ENCODE measurements around the gene MAPK6. TPM values are rescaled to one million over a fixed set of nuclear protein-coding genes. Genes with fewer than 3 reads are reported as not detected.

MAPK6 gene
- total RNA-seq (10 to 100 TPM; 48.5 to 49.8 TPM), total RNA-seq (46.3 to 263 (median 73.9) reads per million in 172 experiments)
- polyA plus RNA-seq (2013, experiment 1 of 2) = 13.4 TPM
- 15.6 TPM for polyA plus RNA-seq (2013, experiment 2 of 2)

DNA sequence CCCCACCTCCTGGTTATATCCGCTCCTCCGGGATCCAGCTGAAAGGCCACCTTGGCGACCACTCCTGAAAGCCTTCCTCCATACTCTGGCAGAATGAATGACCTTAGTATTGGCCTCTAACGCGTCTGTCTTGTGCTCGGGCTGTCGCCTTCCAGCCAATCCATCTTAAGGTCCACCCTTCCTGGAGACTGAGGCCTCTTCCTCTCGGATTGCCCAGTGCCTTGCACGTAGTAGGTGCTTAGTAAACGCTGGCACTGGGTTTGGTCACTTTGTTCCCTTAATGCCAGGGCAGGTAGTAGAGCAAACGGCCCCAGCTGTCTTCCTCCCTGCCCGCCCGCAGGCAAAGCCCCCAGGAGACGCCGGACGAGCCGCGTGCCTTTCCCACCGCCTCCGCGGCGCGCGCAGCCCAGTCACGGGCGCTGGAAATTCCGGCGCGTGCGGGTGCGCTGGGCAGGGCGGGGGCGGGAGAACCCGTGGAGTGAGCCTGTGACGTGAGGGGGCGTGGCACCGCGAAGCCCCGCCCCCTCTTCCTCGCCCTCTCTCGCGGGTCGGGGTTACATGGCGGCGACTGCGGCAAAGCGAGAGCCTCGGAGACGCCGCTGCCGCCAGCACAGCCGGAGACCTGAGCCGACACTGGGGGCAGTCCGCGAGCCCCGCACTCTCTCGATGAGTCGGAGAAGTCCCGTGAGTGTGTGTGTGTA is at the start of gene MAPK6:
Gene MAPK6 (plus strand): TSS at position 527 of the 701 bp plus-strand sequence. CDS start 27,242 bp downstream, outside the sequence.
- ChIA-PET CTCF (interaction anchor here (2.0 kb wide), 1 partner anchor 60 kb away, joined by 5 read pairs; no protein-coding TSS in a partner anchor), POLR2A (interaction anchor here (1.2 to 2.0 kb wide), 2 partner anchors 27 to 161 kb away, joined by 11 to 12 read pairs; no protein-coding TSS in a partner anchor)
- Mint-ChIP-seq H3K27me3 (no peaks in the 10 kb centered on the region), H3K36me3 (ENCODE audit: low read depth) (peaks cover 11% of the 10 kb centered on the region), H3K9me3 (no peaks in the 10 kb centered on the region), H3K4me1 (ENCODE audit: low read depth) (peaks cover 34% of the 10 kb centered on the region), H3K4me3 (peak within 1 kb of the TSS; percentile 99), H3K27ac (peak within 1 kb of the TSS; percentile 97)
- Histone ChIP-seq H3K4me1 (ENCODE audit: insufficient read depth, low read length) (peaks cover 18% of the 10 kb centered on the region), H3K4me3 (ENCODE audit: low read length) (peak within 1 kb of the TSS; percentile 71), H3K27ac (ENCODE audit: low read depth in 1 of 2, low read length in 2 of 2) (peak within 1 kb of the TSS; percentile 79 to 87), H3K27me3 (ENCODE audit: control insufficient read depth in 1 of 2, insufficient read depth in 2 of 2, low read length in 2 of 2) (no peaks in the 10 kb centered on the region), H3K9me3 (ENCODE audit: control insufficient read depth in 1 of 2, insufficient read depth in 1 of 2, low read length in 2 of 2) (no peaks in the 10 kb centered on the region), H3K36me3 (ENCODE audit: insufficient read depth, low read length) (no peaks in the 10 kb centered on the region)
- intact Hi-C loops (cut with DNase I, micrococcal nuclease) = loop anchor here (2.0 to 5.0 kb wide), 3 partner anchors 26 to 158 kb away; no protein-coding TSS in a partner anchor
- peak; percentile 88 for ATAC-seq (ENCODE audit: poor library complexity)
- TF ChIP-seq, protein P1, sequence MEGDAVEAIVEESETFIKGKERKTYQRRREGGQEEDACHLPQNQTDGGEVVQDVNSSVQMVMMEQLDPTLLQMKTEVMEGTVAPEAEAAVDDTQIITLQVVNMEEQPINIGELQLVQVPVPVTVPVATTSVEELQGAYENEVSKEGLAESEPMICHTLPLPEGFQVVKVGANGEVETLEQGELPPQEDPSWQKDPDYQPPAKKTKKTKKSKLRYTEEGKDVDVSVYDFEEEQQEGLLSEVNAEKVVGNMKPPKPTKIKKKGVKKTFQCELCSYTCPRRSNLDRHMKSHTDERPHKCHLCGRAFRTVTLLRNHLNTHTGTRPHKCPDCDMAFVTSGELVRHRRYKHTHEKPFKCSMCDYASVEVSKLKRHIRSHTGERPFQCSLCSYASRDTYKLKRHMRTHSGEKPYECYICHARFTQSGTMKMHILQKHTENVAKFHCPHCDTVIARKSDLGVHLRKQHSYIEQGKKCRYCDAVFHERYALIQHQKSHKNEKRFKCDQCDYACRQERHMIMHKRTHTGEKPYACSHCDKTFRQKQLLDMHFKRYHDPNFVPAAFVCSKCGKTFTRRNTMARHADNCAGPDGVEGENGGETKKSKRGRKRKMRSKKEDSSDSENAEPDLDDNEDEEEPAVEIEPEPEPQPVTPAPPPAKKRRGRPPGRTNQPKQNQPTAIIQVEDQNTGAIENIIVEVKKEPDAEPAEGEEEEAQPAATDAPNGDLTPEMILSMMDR (IDR thresholded peaks at IDR 0.05) = no peak
- DNase-seq = peak; percentile 87 to 99 (median 92)

DNA sequence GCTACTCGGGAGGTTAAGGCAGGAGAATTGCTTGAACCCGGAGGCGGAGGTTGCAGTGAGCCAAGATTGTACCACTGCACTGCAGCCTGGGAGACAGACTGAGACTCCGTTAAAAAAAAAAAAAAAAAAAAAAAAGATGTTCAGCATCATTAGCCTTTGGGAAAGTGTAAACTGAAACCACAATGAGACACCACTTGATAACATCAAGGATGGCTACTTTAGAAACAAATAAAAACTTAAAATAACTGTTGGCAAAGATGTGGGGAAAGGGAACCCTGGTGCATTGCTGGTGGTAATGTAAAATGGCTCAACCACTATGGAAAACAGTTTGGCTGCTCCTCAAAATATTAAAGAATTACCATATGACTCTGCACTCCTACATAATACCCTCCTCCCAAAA is 49.3 kb upstream of the MAPK6 start:
- H3K27ac ChIP-seq (ENCODE audit: low read depth in 1 of 2, low read length in 2 of 2) = no peak overlapping the region
- H3K9me3 Mint-ChIP-seq = peaks cover 2% of the 10 kb centered on the region
- POLR2A ChIA-PET = interaction anchor here (3.0 to 3.3 kb wide), 2 partner anchors 11 to 209 kb away, joined by 24 to 35 read pairs; no protein-coding TSS in a partner anchor
- intact Hi-C loops (cut with DNase I, micrococcal nuclease) = loop anchor here in 1 of 2 experiments (2.0 to 10.0 kb wide), 2 partner anchors 51 to 765 kb away; no protein-coding TSS in a partner anchor
- DNase-seq = no peak
- H3K36me3 ChIP-seq (ENCODE audit: insufficient read depth, low read length) = peaks cover 10% of the 10 kb centered on the region
- H3K4me3 ChIP-seq (ENCODE audit: low read length) = no peak overlapping the region
- peaks cover 19% of the 10 kb centered on the region for H3K4me1 ChIP-seq (ENCODE audit: insufficient read depth, low read length)
- no peaks in the 10 kb centered on the region for H3K27me3 Mint-ChIP-seq
- peaks cover 12 to 17% of the 10 kb centered on the region in 2 experiments for H3K9me3 ChIP-seq (ENCODE audit: control insufficient read depth in 1 of 2, insufficient read depth in 1 of 2, low read length in 2 of 2)
- peaks cover 46% of the 10 kb centered on the region for H3K36me3 Mint-ChIP-seq (ENCODE audit: low read depth)
- no peaks in the 10 kb centered on the region for H3K27me3 ChIP-seq (ENCODE audit: control insufficient read depth in 1 of 2, insufficient read depth in 2 of 2, low read length in 2 of 2)
- peak overlapping the region; percentile 95 for H3K4me3 Mint-ChIP-seq
- peak overlapping the region; percentile 92 for H3K27ac Mint-ChIP-seq
- ATAC-seq (ENCODE audit: poor library complexity) = no peak
- CTCF ChIA-PET = no interaction called here
- TF ChIP-seq, protein P1 (IDR thresholded peaks at IDR 0.05) = no peak
- peaks cover 45% of the 10 kb centered on the region for H3K4me1 Mint-ChIP-seq (ENCODE audit: low read depth)

GRCh38 chr15:51970132-51970817 is 48.7 kb upstream of the MAPK6 start:
- Mint-ChIP-seq H3K4me3 (peak overlapping the region; percentile 95), H3K27ac (peak overlapping the region; percentile 92), H3K9me3 (peaks cover 2% of the 10 kb centered on the region), H3K36me3 (ENCODE audit: low read depth) (peaks cover 41% of the 10 kb centered on the region), H3K4me1 (ENCODE audit: low read depth) (peaks cover 40% of the 10 kb centered on the region), H3K27me3 (no peaks in the 10 kb centered on the region)
- ChIA-PET POLR2A (interaction anchor here (0.5 to 3.3 kb wide), 6 partner anchors 11 to 721 kb away, joined by 3 to 35 read pairs (median 14); no protein-coding TSS in a partner anchor), CTCF (interaction anchor here (1.2 to 2.0 kb wide), 3 partner anchors 73 to 103 kb away, joined by 3 to 9 read pairs (median 5); no protein-coding TSS in a partner anchor)
- H3K36me3 ChIP-seq (ENCODE audit: insufficient read depth, low read length) = peaks cover 5% of the 10 kb centered on the region
- intact Hi-C loops (cut with DNase I, micrococcal nuclease) = loop anchor here in 1 of 2 experiments (2.0 to 10.0 kb wide), 2 partner anchors 51 to 765 kb away; no protein-coding TSS in a partner anchor
- H3K4me3 ChIP-seq (ENCODE audit: low read length) = peak overlapping the region; percentile 98
- peaks cover 12 to 17% of the 10 kb centered on the region in 2 experiments for H3K9me3 ChIP-seq (ENCODE audit: control insufficient read depth in 1 of 2, insufficient read depth in 1 of 2, low read length in 2 of 2)
- ATAC-seq (ENCODE audit: poor library complexity) (no peak), DNase-seq (no peak)
- TF ChIP-seq, protein P1 (IDR thresholded peaks at IDR 0.05) = no peak
- peaks cover 19% of the 10 kb centered on the region for H3K4me1 ChIP-seq (ENCODE audit: insufficient read depth, low read length)
- peak overlapping the region in 1 of 2 donors; percentile 5 for H3K27ac ChIP-seq (ENCODE audit: low read depth in 1 of 2, low read length in 2 of 2)
- no peaks in the 10 kb centered on the region for H3K27me3 ChIP-seq (ENCODE audit: control insufficient read depth in 1 of 2, insufficient read depth in 2 of 2, low read length in 2 of 2)
